Upper lobe of right lung (tissue), 1 donor: Measurements from ENCODE around the gene EEF1G. TPM values are rescaled to one million over a fixed set of nuclear protein-coding genes. Genes with fewer than 3 reads are reported as not detected.
A peak's percentile ranks its signal among the peaks of the same experiment; 100 is the strongest.

Source experiments
- ATAC-seq: fragments of 200-7000 bp; cut with Tn5 transposase; one replicate; pipeline ENCODE4 v1.9.1; 2020; ENCODE audit warnings: mild to moderate bottlenecking, moderate library complexity
- DNase-seq: peaks from one replicate; pipeline ENCODE4 v3.0.0-alpha.2; 2020
- H3K27ac ChIP-seq: fragments of 200-600 bp; one replicate; pipeline ENCODE4 v1.8.0; 2022
- H3K27me3 ChIP-seq: fragments of 200-600 bp; one replicate; pipeline ENCODE4 v1.8.0; 2022; ENCODE audit warnings: mild to moderate bottlenecking
- H3K36me3 ChIP-seq: fragments of 200-600 bp; one replicate; pipeline ENCODE4 v1.8.0; 2022
- H3K4me1 ChIP-seq: fragments of 200-600 bp; one replicate; pipeline ENCODE4 v1.8.0; 2022
- H3K4me3 ChIP-seq: fragments of 200-600 bp; one replicate; pipeline ENCODE4 v1.8.0; 2022; ENCODE audit warnings: mild to moderate bottlenecking
- H3K9me3 ChIP-seq: fragments of 200-600 bp; one replicate; pipeline ENCODE4 v1.8.0; 2022
- CTCF ChIP-seq: fragments of 200-600 bp; IDR thresholded peaks from one replicate; pipeline ENCODE4 v1.8.0; 2022; ENCODE audit warnings: antibody characterized with exemption
- intact Hi-C: fragments of 100-400 bp; cut with DNase I; formaldehyde crosslinking; loops from one replicate; pipeline ENCODE4 v1.11.0; 2022
- total RNA-seq: library from RNA; stranded (reverse); fragmentation: NEBNext Ultra II Directional; extraction: Animal tissue kit (Norgen Biotek cat#: 25700); gene quantifications from one replicate; pipeline ENCODE4 v1.2.1, GENCODE V29; 2021
- donor health status: DM: no; HTN: yes; CAD: no; lungs with severe emphysema.

The EEF1G gene
- total RNA-seq, 1 donor from 2014 or later: 847 TPM

- Histone ChIP-seq H3K9me3 (no peaks in the 10 kb centered on the region), H3K27me3 (no peaks in the 10 kb centered on the region), H3K4me3 (peak overlapping the region; percentile 15), H3K27ac (peak overlapping the region; percentile 98), H3K36me3 (peaks cover 32% of the 10 kb centered on the region), H3K4me1 (peaks cover 84% of the 10 kb centered on the region)
- no peak for ATAC-seq
- no peak for DNase-seq
- no peak for TF ChIP-seq CTCF
- intact Hi-C loops: no loop called here
Measured at GRCh38 chr11:62556875-62557631, 16.6 kb downstream of the EEF1G start.

- Histone ChIP-seq H3K27me3 (no peaks in the 10 kb centered on the region), H3K4me3 (peak overlapping the region; percentile 15), H3K36me3 (peaks cover 26% of the 10 kb centered on the region), H3K9me3 (no peaks in the 10 kb centered on the region), H3K27ac (peak overlapping the region; percentile 98), H3K4me1 (peaks cover 91% of the 10 kb centered on the region)
- DNase-seq (peak; percentile 93), ATAC-seq (peak; percentile 73)
- no peak for TF ChIP-seq CTCF
- intact Hi-C loops: no loop called here
Measured at GRCh38 chr11:62556108-62556874, 17.4 kb downstream of the EEF1G start.

GRCh38 chr11:62555464-62556107 lies 18.1 kb downstream of the EEF1G start:
- intact Hi-C loops: no loop called here
- no peak for DNase-seq
- Histone ChIP-seq H3K27ac (peak overlapping the region; percentile 98), H3K4me1 (peaks cover 90% of the 10 kb centered on the region), H3K4me3 (peak overlapping the region; percentile 15), H3K9me3 (no peaks in the 10 kb centered on the region), H3K36me3 (peaks cover 22% of the 10 kb centered on the region), H3K27me3 (no peaks in the 10 kb centered on the region)
- no peak for TF ChIP-seq CTCF
- peak; percentile 37 for ATAC-seq

- intact Hi-C loops: no loop called here
- Histone ChIP-seq H3K4me1 (peaks cover 90% of the 10 kb centered on the region), H3K9me3 (no peaks in the 10 kb centered on the region), H3K27ac (peak overlapping the region; percentile 98), H3K27me3 (no peaks in the 10 kb centered on the region), H3K4me3 (no peak overlapping the region), H3K36me3 (peaks cover 15% of the 10 kb centered on the region)
- ATAC-seq: no peak
- no peak for DNase-seq
- no peak for TF ChIP-seq CTCF
Measured at GRCh38 chr11:62554387-62555167, 19.1 kb downstream of the EEF1G start.

GRCh38 chr11:62553839-62554361 lies 19.8 kb downstream of the EEF1G start:
- H3K27ac ChIP-seq: peak overlapping the region; percentile 98
- no peak for TF ChIP-seq CTCF
- intact Hi-C loops: no loop called here
- H3K4me1 ChIP-seq: peaks cover 91% of the 10 kb centered on the region
- H3K9me3 ChIP-seq: no peaks in the 10 kb centered on the region
- peak overlapping the region; percentile 29 for H3K4me3 ChIP-seq
- DNase-seq: no peak
- H3K27me3 ChIP-seq: no peaks in the 10 kb centered on the region
- H3K36me3 ChIP-seq: peaks cover 8% of the 10 kb centered on the region
- no peak for ATAC-seq
